Coronary artery (tissue), 2 donors: ENCODE measurements around the gene CDK14.

Experiments
- DNase-seq: peaks from one replicate; pipeline ENCODE4 v3.0.0-alpha.2; 2017; ENCODE audit warnings: low spot score
- H3K27ac ChIP-seq, 2 donors: fragments of 200-600 bp; sonication (generic); one replicate each; pipeline ENCODE4 v1.5.1; 2016 to 2019
- H3K4me3 ChIP-seq: fragments of 200-600 bp; sonication (generic); 2 replicates; pipeline ENCODE4 v1.5.1; 2016; ENCODE audit warnings: mild to moderate bottlenecking, moderate library complexity
- CTCF ChIP-seq: fragments of 200-600 bp; sonication (generic); IDR thresholded peaks from one replicate; pipeline ENCODE4 v1.5.1; 2019; ENCODE audit warnings: antibody characterized with exemption

The CDK14 gene

DNA sequence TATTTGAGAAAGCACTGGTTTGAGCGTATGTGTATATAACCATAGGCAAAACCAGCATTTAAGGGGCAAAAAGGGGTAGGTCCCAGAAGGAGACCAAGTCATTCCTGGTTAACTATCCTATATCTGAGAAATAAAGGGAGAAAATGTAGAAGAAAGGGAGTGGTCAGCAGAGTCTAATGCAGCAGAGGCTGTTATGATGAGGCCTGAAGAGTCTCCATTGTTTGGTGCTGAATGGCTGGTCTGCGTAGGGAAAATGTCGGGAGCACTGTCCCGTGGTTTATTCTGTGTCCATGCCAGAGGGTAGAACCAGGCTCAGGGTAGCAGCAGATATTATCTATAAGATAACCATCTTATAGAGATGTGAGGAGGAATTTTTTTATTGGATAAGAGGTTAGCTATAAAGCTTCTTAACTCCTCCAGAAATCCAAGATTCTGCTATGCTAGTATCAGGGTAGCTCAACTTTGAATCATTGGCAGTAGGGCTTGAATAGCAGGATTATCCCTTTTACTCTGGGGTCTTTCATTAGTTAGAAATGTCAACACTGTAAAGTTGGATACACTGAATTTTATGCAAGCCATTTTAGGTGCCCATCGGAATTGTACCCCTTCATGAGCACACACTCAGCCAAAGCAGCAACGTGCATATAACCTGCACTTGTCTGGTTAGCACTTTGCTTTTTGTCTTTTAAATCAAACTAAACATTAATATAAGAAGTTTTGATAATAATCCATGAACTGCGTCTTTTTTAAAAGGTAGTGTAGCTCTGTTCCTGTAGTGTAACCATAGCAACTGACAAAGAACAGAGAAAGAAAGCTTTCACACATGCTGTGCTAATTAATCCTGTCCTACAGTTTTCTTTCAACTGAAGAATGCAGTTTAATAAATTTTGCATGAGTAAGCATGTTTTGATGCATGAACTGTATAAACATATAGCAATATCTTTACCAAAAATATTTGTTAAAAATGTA lies 356.1 kb downstream of the CDK14 start:
- Histone ChIP-seq H3K4me3 (no peak overlapping the region), H3K27ac (no peak overlapping the region)
- no peak for DNase-seq
- TF ChIP-seq CTCF, result no peak

DNA sequence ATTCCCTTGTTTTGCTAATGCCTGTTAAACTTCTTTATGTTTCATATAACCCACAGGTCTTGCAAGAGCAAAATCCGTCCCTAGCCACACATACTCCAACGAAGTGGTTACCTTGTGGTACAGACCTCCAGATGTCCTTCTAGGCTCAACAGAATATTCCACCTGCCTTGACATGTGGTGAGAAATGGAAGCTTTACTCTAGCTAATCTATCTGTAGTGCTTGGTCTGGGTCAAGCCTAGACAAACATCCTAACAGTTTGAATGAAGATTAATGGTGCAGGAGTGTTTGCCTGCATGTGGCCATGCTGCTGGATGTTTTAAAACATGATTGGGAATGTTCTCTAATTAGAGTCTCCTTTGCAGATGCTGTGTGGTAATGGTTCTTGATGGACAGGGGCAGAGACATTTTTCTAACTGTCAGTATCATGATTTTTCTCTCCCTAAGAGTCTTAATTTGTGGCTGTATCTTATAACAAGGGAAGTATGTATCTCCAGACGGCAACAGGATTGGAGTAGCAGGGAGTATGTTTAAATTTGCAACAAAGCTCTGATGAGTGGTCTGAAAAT lies 359.6 kb downstream of the CDK14 start:
- TF ChIP-seq CTCF, result no peak
- no peak for DNase-seq
- Histone ChIP-seq H3K27ac (no peak overlapping the region), H3K4me3 (no peak overlapping the region)

- H3K4me3 ChIP-seq, result no peak overlapping the region
- TF ChIP-seq CTCF, result no peak
- no peak for DNase-seq
Observed at GRCh38 chr7:90957883-90958282, 361.8 kb downstream of the CDK14 start.

GRCh38 chr7:90958647-90959046 lies 362.5 kb downstream of the CDK14 start:
- DNase-seq, result no peak

More at GRCh38 chr7:90957883-90958282, 361.8 kb downstream of the CDK14 start:
- no peak overlapping the region for H3K27ac ChIP-seq

DNA sequence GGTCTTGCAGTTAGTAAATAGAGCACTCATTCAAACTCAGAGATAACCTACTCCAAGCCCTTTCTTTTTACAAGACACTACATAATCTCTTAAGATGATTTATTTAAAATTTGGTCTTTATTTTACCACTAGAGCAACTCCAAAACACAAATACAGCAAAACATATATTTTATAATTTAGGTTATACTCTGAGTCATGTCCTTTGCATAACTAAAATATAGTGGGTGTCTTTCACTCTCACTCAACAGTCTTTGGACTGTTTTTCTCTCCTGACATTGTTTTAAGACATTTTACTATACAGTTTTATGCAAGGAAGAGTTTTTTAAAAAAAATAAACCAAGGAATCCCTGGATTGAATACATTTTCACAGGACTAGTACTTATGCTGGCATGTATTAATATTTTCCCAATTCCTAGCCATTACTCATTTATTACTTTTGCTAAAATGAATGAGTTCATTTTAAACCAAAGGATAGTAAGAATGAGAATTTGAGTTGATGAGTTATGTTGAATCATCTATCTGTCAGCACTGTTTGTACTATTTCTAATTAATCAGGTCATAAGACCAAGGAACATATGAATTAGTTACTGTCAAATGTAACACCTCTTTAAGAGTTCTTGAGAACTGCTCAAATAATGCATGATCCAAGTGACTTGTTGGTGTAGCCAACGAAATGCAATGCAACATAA lies 365.1 kb downstream of the CDK14 start:
- H3K4me3 ChIP-seq, result no peak overlapping the region
- DNase-seq, result no peak
- H3K27ac ChIP-seq, result no peak overlapping the region
- TF ChIP-seq CTCF, result no peak

More at GRCh38 chr7:90958647-90959046, 362.5 kb downstream of the CDK14 start:
- no peak overlapping the region for H3K27ac ChIP-seq
- no peak for TF ChIP-seq CTCF
- H3K4me3 ChIP-seq, result no peak overlapping the region

- DNase-seq, result no peak
- H3K4me3 ChIP-seq, result no peak overlapping the region
- H3K27ac ChIP-seq, result no peak overlapping the region
- TF ChIP-seq CTCF, result no peak
Observed at GRCh38 chr7:90965211-90965610, 369.1 kb downstream of the CDK14 start.
